Activated CD8-positive, alpha-beta memory T cell treated with anti-CD3 and anti-CD28 coated beads for 24 hours (primary cell): ENCODE results near the gene GRAMD4.
"Not testable (repeated sequence)": the region's sequence is repeated elsewhere in the genome, so short reads cannot be mapped to it uniquely, and the experiment has no call there.

Source experiments
- DNase-seq: peaks from one replicate; pipeline ENCODE4 v3.0.0-alpha.2; 2020

GRAMD4 gene

GRCh38 chr22:46621243-46621930 is 1.2 kb downstream of the GRAMD4 start:
- not testable (repeated sequence) for DNase-seq

- DNase-seq = no peak
Observed at GRCh38 chr22:46622081-46622521, 1.9 kb downstream of the GRAMD4 start.

GRCh38 chr22:46625113-46625842 is 5.1 kb downstream of the GRAMD4 start:
- DNase-seq = no peak

GRCh38 chr22:46625843-46626349 is 5.7 kb downstream of the GRAMD4 start:
- DNase-seq = no peak

- DNase-seq = no peak
Observed at GRCh38 chr22:46626356-46626755, 6.2 kb downstream of the GRAMD4 start.

- no peak for DNase-seq
Observed at GRCh38 chr22:46626911-46627805, 7.0 kb downstream of the GRAMD4 start.

GRCh38 chr22:46627806-46628482 is 7.8 kb downstream of the GRAMD4 start:
- DNase-seq = no peak

- no peak for DNase-seq
Observed at GRCh38 chr22:46628756-46629155, 8.6 kb downstream of the GRAMD4 start.

GRCh38 chr22:46629291-46629690 is 9.1 kb downstream of the GRAMD4 start:
- DNase-seq = no peak

GRCh38 chr22:46631113-46631512 is 10.9 kb downstream of the GRAMD4 start:
- no peak for DNase-seq

- DNase-seq = no peak
Observed at GRCh38 chr22:46632646-46633249, 12.6 kb downstream of the GRAMD4 start.

GRCh38 chr22:46633334-46633890 is 13.2 kb downstream of the GRAMD4 start:
- no peak for DNase-seq

GRCh38 chr22:46634011-46634699 is 14.0 kb downstream of the GRAMD4 start:
- DNase-seq = no peak

- DNase-seq = not testable (repeated sequence)
Observed at GRCh38 chr22:46634973-46635685, 14.9 kb downstream of the GRAMD4 start.

GRCh38 chr22:46635756-46636155 is 15.6 kb downstream of the GRAMD4 start:
- no peak for DNase-seq

GRCh38 chr22:46636221-46637002 is 16.2 kb downstream of the GRAMD4 start:
- DNase-seq = no peak

GRCh38 chr22:46637711-46638600 is 17.8 kb downstream of the GRAMD4 start:
- no peak for DNase-seq

- DNase-seq = no peak
Observed at GRCh38 chr22:46638601-46639431, 18.6 kb downstream of the GRAMD4 start.
